Osteoblast (primary cell): ENCODE results near the gene MT1M. TPM values are rescaled to one million over a fixed set of nuclear protein-coding genes. Genes with fewer than 3 reads are reported as not detected.
"Not testable (repeated sequence)": the region's sequence is repeated elsewhere in the genome, so short reads cannot be mapped to it uniquely, and the experiment has no call there.

ENCODE experiments used
- DNase-seq: peaks from one replicate; pipeline ENCODE4 v3.0.0; 2011; ENCODE audit warnings: low spot score, mixed read lengths; ENCODE audit not compliant: insufficient read length; ENCODE audit errors: missing footprints
- H2AFZ ChIP-seq: 2 replicates; pipeline ENCODE4 v1.6.0; 2011; ENCODE audit warnings: mild to moderate bottlenecking, low read length
- H3K27ac ChIP-seq: 2 replicates; pipeline ENCODE4 v1.5.1; 2011; ENCODE audit warnings: mild to moderate bottlenecking, low read depth, low read length, moderate library complexity
- H3K27me3 ChIP-seq: 2 replicates; pipeline ENCODE4 v1.6.0; 2012; ENCODE audit warnings: mild to moderate bottlenecking, control low read depth, inconsistent platforms, low read length, moderate library complexity; ENCODE audit not compliant: insufficient read depth
- H3K36me3 ChIP-seq: 2 replicates; pipeline ENCODE4 v1.5.1; 2011; ENCODE audit warnings: mild to moderate bottlenecking, low read length, control low read depth, moderate library complexity; ENCODE audit not compliant: insufficient read depth
- H3K4me1 ChIP-seq: 2 replicates; pipeline ENCODE4 v1.5.1; 2011; ENCODE audit warnings: mild to moderate bottlenecking, low read length, control low read depth, moderate library complexity; ENCODE audit not compliant: insufficient read depth
- H3K4me2 ChIP-seq: 2 replicates; pipeline ENCODE4 v1.6.0; 2011; ENCODE audit warnings: mild to moderate bottlenecking, low read length; ENCODE audit not compliant: insufficient read depth
- H3K4me3 ChIP-seq: fragments of 200-600 bp; sonication (generic); 3 replicates; pipeline ENCODE4 v1.5.1; 2012; ENCODE audit warnings: mild to moderate bottlenecking, low read length, inconsistent platforms; ENCODE audit not compliant: insufficient read depth
- H3K79me2 ChIP-seq: 2 replicates; pipeline ENCODE4 v1.6.0; 2012; ENCODE audit warnings: mild to moderate bottlenecking, low read length, control low read depth, inconsistent platforms; ENCODE audit not compliant: insufficient read depth
- H3K9me3 ChIP-seq: 2 replicates; pipeline ENCODE4 v1.5.1; 2011; ENCODE audit warnings: low read depth, low read length, control low read depth
- H4K20me1 ChIP-seq: 2 replicates; pipeline ENCODE4 v1.6.0; 2012; ENCODE audit warnings: mild to moderate bottlenecking, low read length, control low read depth; ENCODE audit not compliant: insufficient read depth
- total RNA-seq: library from RNA; depleted of rRNA; stranded (reverse); fragments of >200 nt; gene quantifications from 2 replicates; pipeline ENCODE4 v1.2.3, GENCODE V29; 2012
- TF ChIP-seq, protein P1 (sequence below): IDR thresholded peaks from 2 replicates; pipeline ENCODE4 v1.5.1; 2011; ENCODE audit warnings: mild to moderate bottlenecking, low read depth, low read length, moderate library complexity; ENCODE audit errors: extremely low read depth

Gene MT1M
- total RNA-seq, result 8.5 and 8.7 TPM in 2 replicates

DNA sequence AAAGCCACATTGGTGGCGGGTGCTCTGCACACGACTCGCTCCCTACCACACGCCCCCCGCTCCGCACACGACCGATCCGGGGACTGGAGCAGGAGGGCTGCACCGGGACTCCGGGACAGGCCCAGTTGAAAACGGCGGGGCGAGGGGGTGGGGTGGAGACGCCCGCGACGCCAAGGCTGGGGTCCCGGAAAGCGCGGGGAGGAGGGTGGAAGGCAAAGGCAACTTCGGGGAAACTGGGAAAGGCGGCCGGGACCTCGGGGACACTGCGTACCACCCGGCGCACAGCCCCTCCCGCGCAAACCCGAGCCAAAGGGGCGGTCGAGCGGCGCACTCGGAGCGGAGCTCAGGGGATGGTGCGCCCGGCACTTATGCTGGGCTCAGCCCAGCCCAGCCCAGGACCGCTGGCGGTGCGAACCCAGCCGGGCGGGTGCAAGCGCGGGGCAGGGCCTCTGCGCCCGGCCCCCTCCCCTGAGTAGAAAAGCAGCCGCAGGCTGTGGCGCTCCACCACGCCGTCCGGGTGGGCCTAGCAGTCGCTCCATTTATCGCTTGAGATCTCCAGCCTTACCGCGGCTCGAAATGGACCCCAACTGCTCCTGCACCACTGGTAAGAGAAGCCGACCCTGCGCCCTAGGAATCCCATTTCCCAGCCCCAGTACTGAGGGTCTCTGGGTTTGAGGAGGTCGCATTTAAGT, at the start of gene MT1M:
Gene MT1M (plus strand): TSS at position 504 of the 692 bp plus-strand sequence. CDS start 73 bp downstream, at position 577.
- H3K36me3 ChIP-seq, result no peaks in the 10 kb centered on the region
- peak within 1 kb of the TSS; percentile 75 for H3K4me3 ChIP-seq
- H3K27me3 ChIP-seq, result peaks cover 2% of the 10 kb centered on the region
- H3K4me2 ChIP-seq, result peak within 1 kb of the TSS; percentile 87
- no peaks in the 10 kb centered on the region for H3K79me2 ChIP-seq
- peaks cover 7% of the 10 kb centered on the region for H3K4me1 ChIP-seq
- no peak within 1 kb of the TSS for H3K27ac ChIP-seq
- peak within 1 kb of the TSS; percentile 96 for H2AFZ ChIP-seq
- no peaks in the 10 kb centered on the region for H3K9me3 ChIP-seq
- DNase-seq, result peak; percentile 93
- no peaks in the 10 kb centered on the region for H4K20me1 ChIP-seq
- TF ChIP-seq, protein P1, sequence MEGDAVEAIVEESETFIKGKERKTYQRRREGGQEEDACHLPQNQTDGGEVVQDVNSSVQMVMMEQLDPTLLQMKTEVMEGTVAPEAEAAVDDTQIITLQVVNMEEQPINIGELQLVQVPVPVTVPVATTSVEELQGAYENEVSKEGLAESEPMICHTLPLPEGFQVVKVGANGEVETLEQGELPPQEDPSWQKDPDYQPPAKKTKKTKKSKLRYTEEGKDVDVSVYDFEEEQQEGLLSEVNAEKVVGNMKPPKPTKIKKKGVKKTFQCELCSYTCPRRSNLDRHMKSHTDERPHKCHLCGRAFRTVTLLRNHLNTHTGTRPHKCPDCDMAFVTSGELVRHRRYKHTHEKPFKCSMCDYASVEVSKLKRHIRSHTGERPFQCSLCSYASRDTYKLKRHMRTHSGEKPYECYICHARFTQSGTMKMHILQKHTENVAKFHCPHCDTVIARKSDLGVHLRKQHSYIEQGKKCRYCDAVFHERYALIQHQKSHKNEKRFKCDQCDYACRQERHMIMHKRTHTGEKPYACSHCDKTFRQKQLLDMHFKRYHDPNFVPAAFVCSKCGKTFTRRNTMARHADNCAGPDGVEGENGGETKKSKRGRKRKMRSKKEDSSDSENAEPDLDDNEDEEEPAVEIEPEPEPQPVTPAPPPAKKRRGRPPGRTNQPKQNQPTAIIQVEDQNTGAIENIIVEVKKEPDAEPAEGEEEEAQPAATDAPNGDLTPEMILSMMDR, result no peak

DNA sequence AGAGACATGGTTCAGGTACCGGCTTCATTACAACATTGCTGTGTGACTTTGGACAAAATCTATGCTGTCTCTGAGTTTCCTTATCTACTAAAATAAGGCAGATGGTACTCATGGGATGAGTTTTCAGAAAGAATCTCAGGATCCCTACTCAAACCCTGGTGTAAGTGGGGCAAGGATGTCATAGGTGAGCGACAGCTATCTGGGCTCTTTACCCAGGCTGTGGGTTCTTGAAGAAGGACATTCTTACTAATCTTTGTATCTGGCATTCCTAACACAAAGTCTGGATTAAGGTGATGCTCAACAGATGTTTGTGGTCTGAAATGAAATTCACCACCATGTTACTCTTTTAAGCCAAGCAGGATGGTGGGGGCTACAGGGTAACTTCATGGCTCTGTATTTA, 49.5 kb upstream of the MT1M start:
- H3K27me3 ChIP-seq, result peaks cover 22% of the 10 kb centered on the region
- H3K4me2 ChIP-seq, H3K9me3 ChIP-seq, H2AFZ ChIP-seq, H3K27ac ChIP-seq, H3K4me1 ChIP-seq, H3K79me2 ChIP-seq, H3K36me3 ChIP-seq, H4K20me1 ChIP-seq, DNase-seq, H3K4me3 ChIP-seq: not testable (repeated sequence)

DNA sequence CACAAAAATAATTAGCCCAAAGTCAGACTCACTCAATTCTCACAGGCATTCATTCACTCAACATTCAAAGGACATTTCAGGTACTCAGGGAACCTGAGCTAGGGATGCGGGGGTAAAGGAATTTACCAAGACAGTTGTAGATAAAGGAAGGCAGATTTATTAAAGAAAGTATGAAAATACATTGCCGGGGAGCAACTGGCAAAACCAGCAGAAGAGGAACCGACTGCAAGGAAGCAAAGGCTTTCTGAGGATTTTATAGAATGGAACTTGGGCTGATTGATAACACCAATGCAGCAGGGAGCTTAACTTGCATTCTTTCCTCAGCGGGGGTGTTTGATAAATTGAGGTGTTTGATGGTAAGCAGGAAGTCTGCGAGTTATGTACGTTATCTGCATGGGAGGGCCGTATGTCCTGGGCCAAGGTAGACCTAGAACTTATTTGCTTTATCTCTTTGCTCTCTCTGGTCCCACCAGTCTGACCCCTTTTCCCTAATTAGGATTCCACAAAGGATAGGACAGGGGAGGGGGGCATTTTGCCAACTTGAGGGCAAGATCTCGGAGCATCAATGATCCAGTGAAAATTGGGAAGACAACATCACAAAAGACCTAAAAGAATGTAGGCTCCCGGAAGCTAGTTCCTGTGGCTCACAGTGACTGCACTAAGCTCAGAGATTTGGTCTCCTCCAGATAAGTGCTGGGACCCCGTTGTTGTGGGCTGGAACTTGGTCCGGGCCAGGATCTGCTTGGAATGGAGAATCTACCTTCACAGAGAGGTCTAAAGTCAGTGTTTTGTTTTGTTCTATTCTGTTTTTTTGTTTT, 48.9 kb upstream of the MT1M start:
- Histone ChIP-seq H3K4me2 (no peak overlapping the region), H3K36me3 (no peaks in the 10 kb centered on the region), H2AFZ (no peak overlapping the region), H3K27ac (no peak overlapping the region), H3K4me3 (no peak overlapping the region), H3K9me3 (no peaks in the 10 kb centered on the region), H4K20me1 (no peaks in the 10 kb centered on the region), H3K4me1 (no peaks in the 10 kb centered on the region), H3K27me3 (peaks cover 27% of the 10 kb centered on the region), H3K79me2 (no peaks in the 10 kb centered on the region)
- DNase-seq, result no peak
- TF ChIP-seq, protein P1, result no peak

DNA sequence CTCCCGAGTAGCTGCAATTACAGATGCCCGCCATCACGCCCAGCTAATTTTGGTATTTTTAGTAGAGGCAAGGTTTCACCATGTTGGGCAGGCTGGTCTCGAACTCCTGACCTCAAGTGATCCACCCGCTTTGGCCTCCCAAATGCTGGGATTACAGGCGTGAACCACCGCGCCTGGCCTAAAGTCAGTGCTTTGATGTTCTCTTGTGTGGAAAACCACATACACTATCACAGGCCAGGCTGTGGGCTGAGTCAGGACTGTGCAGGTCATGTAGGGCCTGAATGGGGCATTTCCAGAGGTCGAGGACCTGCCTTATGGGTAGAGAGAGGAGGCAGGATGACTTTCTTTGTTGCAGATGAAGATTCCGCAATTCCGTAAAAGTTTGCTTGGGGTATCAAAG, 48.2 kb upstream of the MT1M start:
- H3K4me1 ChIP-seq, result no peaks in the 10 kb centered on the region
- no peak overlapping the region for H2AFZ ChIP-seq
- H3K4me3 ChIP-seq, result no peak overlapping the region
- no peak overlapping the region for H3K4me2 ChIP-seq
- TF ChIP-seq, protein P1, result no peak
- peaks cover 33% of the 10 kb centered on the region for H3K27me3 ChIP-seq
- no peak for DNase-seq
- no peaks in the 10 kb centered on the region for H3K36me3 ChIP-seq
- no peaks in the 10 kb centered on the region for H3K79me2 ChIP-seq
- no peaks in the 10 kb centered on the region for H3K9me3 ChIP-seq
- H3K27ac ChIP-seq, result no peak overlapping the region
- no peaks in the 10 kb centered on the region for H4K20me1 ChIP-seq
